Psoas muscle (tissue), 8 donors: ENCODE measurements around the gene JAKMIP1. TPM values are rescaled to one million over a fixed set of nuclear protein-coding genes. Genes with fewer than 3 reads are reported as not detected.

Source experiments
- ATAC-seq, 4 donors: fragments of 200-7000 bp; cut with Tn5 transposase; one replicate each; pipeline ENCODE4 v1.9.1; 2020; ENCODE audit warnings: moderate library complexity in 3 of 4, mild to moderate bottlenecking in 2 of 4
- DNase-seq, 2 donors: peaks; one replicate each; pipeline ENCODE4 v3.0.0-alpha.2; 2020
- H3K27ac ChIP-seq: fragments of 200-600 bp; one replicate; pipeline ENCODE4 v1.8.0; 2022
- H3K27me3 ChIP-seq, 3 donors: fragments of 200-600 bp in 1 of 3; one replicate each; pipeline versions ENCODE4 v1.6.1 to v1.8.0; 2013 to 2022; ENCODE audit warnings: low read length in 2 of 3, mild to moderate bottlenecking in 2 of 3, moderate library complexity in 1 of 3; ENCODE audit not compliant: insufficient read depth in 3 of 3
- H3K36me3 ChIP-seq, 2 donors: fragments of 200-600 bp in 1 of 2; one replicate each; pipeline versions ENCODE4 v1.6.1 to v1.8.0; 2013 to 2022; ENCODE audit warnings: low read depth in 1 of 2, mild to moderate bottlenecking in 1 of 2, moderate library complexity in 1 of 2; ENCODE audit not compliant: insufficient read depth in 1 of 2
- H3K4me1 ChIP-seq: fragments of 200-600 bp; one replicate; pipeline ENCODE4 v1.8.0; 2022
- H3K4me3 ChIP-seq: fragments of 200-600 bp; one replicate; pipeline ENCODE4 v1.8.0; 2022; ENCODE audit warnings: mild to moderate bottlenecking
- H3K9me3 ChIP-seq: fragments of 200-600 bp; one replicate; pipeline ENCODE4 v1.8.0; 2022
- WGBS, 3 donors: extraction: QIAGEN DNeasy Blood & Tissue Kit; methylation state at CpG; one replicate each; pipeline versions ENCODE4 v1.1.6 to v1.1.7; 2013; 5-methylcytosine and 5-hydroxymethylcytosine counted together
- intact Hi-C, 2 donors: fragments of 100-400 bp; cut with DNase I; formaldehyde crosslinking; loops; one replicate each; pipeline versions ENCODE4 v1.11.0 to v1.14.2; 2022
- polyA plus RNA-seq, 3 donors: library from polyadenylated mRNA; stranded (reverse); fragments of 200-250 nt; gene quantifications; one replicate each; pipeline ENCODE4 v1.2.3, GENCODE V29; 2013
- total RNA-seq, 4 donors: library from RNA; stranded (reverse); fragmentation: NEBNext Ultra II Directional in 2 of 4; extraction: Animal tissue kit (Norgen Biotek cat#: 25700) in 2 of 4; gene quantifications; one replicate each; pipeline versions ENCODE4 v1.2.1 to v1.2.4, GENCODE V29; 2021 to 2023
- TF ChIP-seq, protein P1 (sequence below): fragments of 200-600 bp; IDR thresholded peaks from one replicate; pipeline ENCODE4 v1.8.0; 2022; ENCODE audit warnings: antibody characterized with exemption
- donor health status: healthy with polysubstance abuse.
- donor health status: DM: no; HTN: no; CAD: no; lungs with moderate emphysema.
- donor health status: Bipolar disorder and iron deficiency.
- donor health status: healthy.
- donor health status: DM: yes; HTN: yes; CAD: no.
- donor health status: DM: no; HTN: no; CAD: no.
- donor health status: DM: no; HTN: no; CAD: no.
- donor health status: DM: yes; HTN: yes; CAD: no.

Gene JAKMIP1
- total and polyA plus RNA-seq, 7 donors = 0.04 TPM; not detected in 6

DNA sequence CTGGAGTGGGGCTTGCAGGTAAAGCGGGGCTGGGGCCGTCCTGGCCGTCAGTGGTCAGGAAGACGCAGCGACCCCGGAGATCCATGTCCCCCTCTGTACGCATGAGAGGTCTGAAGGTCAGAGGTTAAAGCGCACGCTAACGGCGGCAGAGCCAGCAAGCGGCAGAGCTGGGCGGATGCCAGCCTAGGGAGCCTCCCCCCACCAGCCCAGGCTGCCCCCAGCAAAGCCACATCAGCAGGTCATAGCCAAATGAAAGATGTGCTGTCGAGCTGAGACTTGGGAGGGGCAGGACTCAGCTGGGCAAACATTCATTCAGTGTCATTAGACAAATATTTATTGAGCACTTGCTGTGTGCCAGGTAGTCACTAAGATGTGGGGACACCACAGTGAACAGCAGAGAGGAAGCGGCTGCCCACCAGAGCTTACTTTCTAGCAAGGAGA is 593 bp upstream of the JAKMIP1 start:
- no peaks in the 10 kb centered on the region for H3K36me3 ChIP-seq
- 11 to 13% (median 12%) methylated on average over 15 of the region's 15 CpGs for WGBS, 3 donors
- no peak overlapping the region for H3K27ac ChIP-seq
- H3K9me3 ChIP-seq = no peaks in the 10 kb centered on the region
- H3K27me3 ChIP-seq = peaks cover 0 to 72% (median 23%) of the 10 kb centered on the region in 3 donors
- intact Hi-C loops = no loop called here
- peak overlapping the region; percentile 54 for H3K4me3 ChIP-seq
- no peaks in the 10 kb centered on the region for H3K4me1 ChIP-seq
- ATAC-seq (no peak), DNase-seq (no peak)
- TF ChIP-seq, protein P1, sequence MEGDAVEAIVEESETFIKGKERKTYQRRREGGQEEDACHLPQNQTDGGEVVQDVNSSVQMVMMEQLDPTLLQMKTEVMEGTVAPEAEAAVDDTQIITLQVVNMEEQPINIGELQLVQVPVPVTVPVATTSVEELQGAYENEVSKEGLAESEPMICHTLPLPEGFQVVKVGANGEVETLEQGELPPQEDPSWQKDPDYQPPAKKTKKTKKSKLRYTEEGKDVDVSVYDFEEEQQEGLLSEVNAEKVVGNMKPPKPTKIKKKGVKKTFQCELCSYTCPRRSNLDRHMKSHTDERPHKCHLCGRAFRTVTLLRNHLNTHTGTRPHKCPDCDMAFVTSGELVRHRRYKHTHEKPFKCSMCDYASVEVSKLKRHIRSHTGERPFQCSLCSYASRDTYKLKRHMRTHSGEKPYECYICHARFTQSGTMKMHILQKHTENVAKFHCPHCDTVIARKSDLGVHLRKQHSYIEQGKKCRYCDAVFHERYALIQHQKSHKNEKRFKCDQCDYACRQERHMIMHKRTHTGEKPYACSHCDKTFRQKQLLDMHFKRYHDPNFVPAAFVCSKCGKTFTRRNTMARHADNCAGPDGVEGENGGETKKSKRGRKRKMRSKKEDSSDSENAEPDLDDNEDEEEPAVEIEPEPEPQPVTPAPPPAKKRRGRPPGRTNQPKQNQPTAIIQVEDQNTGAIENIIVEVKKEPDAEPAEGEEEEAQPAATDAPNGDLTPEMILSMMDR = no peak

DNA sequence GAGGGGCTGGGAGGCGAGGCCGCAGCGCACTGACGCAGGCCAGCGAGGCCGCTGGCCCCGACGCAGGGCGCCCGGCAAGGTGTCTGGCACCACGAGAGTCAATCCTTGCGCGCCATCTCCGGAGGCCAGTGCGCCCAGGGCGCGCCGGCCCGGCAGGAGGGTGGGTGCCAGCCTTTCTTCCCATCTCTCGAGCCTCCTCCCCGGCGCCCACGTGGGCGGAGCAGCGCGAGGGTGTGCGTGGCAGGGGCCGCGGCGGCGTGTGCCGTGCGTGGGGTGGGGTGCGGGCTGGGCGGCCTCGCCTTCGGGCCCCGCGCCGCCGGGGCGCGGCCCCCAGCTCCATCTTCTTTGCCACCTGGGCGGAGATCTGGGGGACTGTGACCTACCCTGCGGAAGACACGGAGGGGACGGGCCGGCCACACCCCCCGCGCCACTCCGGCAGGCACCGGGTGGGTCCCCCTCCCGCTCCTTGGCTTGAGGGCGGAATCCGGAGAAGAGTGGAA is 877 bp downstream of the JAKMIP1 start:
- H3K4me1 ChIP-seq = no peaks in the 10 kb centered on the region
- DNase-seq = no peak
- no peaks in the 10 kb centered on the region for H3K9me3 ChIP-seq
- no peak for ATAC-seq
- peaks cover 0 to 76% (median 27%) of the 10 kb centered on the region in 3 donors for H3K27me3 ChIP-seq
- H3K27ac ChIP-seq = no peak overlapping the region
- peak overlapping the region; percentile 30 for H3K4me3 ChIP-seq
- intact Hi-C loops = no loop called here
- no peaks in the 10 kb centered on the region for H3K36me3 ChIP-seq
- WGBS, 3 donors = 0 to 1% (median 1%) methylated on average over 43 to 55 of the region's 55 CpGs
- TF ChIP-seq, protein P1 = no peak

DNA sequence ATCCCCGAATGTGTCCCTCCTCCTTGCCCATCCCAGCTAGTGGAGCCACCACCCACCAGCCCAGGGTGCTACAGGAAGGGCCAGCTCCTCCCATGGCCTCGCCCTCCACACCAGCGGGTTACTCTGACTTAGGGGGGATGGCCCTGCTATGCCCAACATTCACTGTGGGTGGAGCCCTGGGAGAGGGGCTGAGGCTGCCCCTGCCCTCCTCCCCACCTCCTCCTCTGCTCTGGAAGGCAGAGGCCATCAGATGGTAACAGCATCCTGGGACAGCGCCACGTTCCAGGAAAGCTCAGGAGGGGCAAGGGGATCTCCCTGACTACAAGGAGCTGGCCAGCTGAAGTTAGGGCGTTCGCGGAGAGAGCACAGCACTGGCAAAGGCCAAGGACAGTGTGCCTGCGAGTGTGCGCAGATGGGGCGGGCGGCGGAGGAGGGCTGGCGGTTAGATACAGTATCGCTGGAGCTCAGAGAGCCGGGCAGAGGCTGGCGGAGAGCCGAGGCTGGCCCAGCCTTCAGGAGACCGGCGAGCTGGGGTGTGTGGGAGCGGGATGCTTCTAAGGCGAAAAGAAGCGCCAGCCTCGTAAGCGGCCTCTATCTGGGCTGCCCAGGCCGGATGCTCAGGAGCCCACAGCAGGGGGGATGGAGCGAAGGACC is 1.5 kb downstream of the JAKMIP1 start:
- Histone ChIP-seq H3K27ac (no peak overlapping the region), H3K4me3 (peak overlapping the region; percentile 30), H3K36me3 (no peaks in the 10 kb centered on the region), H3K27me3 (peaks cover 0 to 71% (median 27%) of the 10 kb centered on the region in 3 donors), H3K4me1 (no peaks in the 10 kb centered on the region), H3K9me3 (no peaks in the 10 kb centered on the region)
- DNase-seq (no peak), ATAC-seq (no peak)
- intact Hi-C loops = no loop called here
- TF ChIP-seq, protein P1 = no peak
- WGBS, 3 donors = 1 to 2% (median 2%) methylated on average over 25 to 27 of the region's 27 CpGs

GRCh38 chr4:6198278-6198677 is 2.1 kb downstream of the JAKMIP1 start:
- no peak overlapping the region for H3K27ac ChIP-seq
- ATAC-seq = no peak
- intact Hi-C loops = no loop called here

More at GRCh38 chr4:6198278-6198677, 2.1 kb downstream of the JAKMIP1 start:
- Histone ChIP-seq H3K4me1 (no peaks in the 10 kb centered on the region), H3K27me3 (peaks cover 0 to 70% (median 27%) of the 10 kb centered on the region in 3 donors), H3K4me3 (no peak overlapping the region), H3K36me3 (no peaks in the 10 kb centered on the region), H3K9me3 (no peaks in the 10 kb centered on the region)
- TF ChIP-seq, protein P1 = no peak
- 44 to 50% (median 48%) methylated on average over 5 to 6 of the region's 6 CpGs for WGBS, 3 donors
- no peak for DNase-seq
